HepG2 (cell line): ENCODE data around the gene MAML1. TPM values are rescaled to one million over a fixed set of nuclear protein-coding genes. Genes with fewer than 3 reads are reported as not detected.
A peak's percentile ranks its signal among the peaks of the same experiment; 100 is the strongest.

Experiments used
- ARNTL ChIP-seq: sonication (generic); formaldehyde crosslinking; IDR thresholded peaks from 2 replicates; pipeline ENCODE4 v1.4.0; 2020; ENCODE audit warnings: mild to moderate bottlenecking, missing genetic modification reagents
- DZIP1 ChIP-seq: sonication (generic); formaldehyde crosslinking; IDR thresholded peaks from 2 replicates; pipeline ENCODE4 v1.5.0; 2020; ENCODE audit warnings: mild to moderate bottlenecking, missing genetic modification reagents
- ELF1 ChIP-seq: sonication (generic); formaldehyde crosslinking; IDR thresholded peaks from 2 replicates; pipeline ENCODE4 v1.4.0; 2020; ENCODE audit warnings: missing genetic modification reagents
- FOXO1 ChIP-seq: sonication (generic); formaldehyde crosslinking; IDR thresholded peaks from 2 replicates; pipeline ENCODE4 v1.4.0; 2020; ENCODE audit warnings: missing genetic modification reagents
- GABPA ChIP-seq, 2 experiments: IDR thresholded peaks; 2 replicates each; pipeline ENCODE4 v1.6.1; 2011 to 2016; ENCODE audit warnings: low read depth in 2 of 2, low read length in 1 of 2, missing biosample characterization in 1 of 2, missing genetic modification characterization in 1 of 2
- HMGXB4 ChIP-seq, 2 experiments: sonication (generic) in 1 of 2; formaldehyde crosslinking in 1 of 2; IDR thresholded peaks; 2 replicates each; pipeline versions ENCODE4 v1.4.0 to v1.6.1; 2018 to 2020; ENCODE audit warnings: missing genetic modification reagents in 2 of 2, borderline replicate concordance in 1 of 2, low read depth in 1 of 2, mild to moderate bottlenecking in 1 of 2, missing biosample characterization in 1 of 2
- HOXD1 ChIP-seq: sonication (generic); formaldehyde crosslinking; IDR thresholded peaks from 2 replicates; pipeline ENCODE4 v1.5.0; 2020; ENCODE audit warnings: missing genetic modification reagents
- MIER2 ChIP-seq: IDR thresholded peaks from 2 replicates; pipeline ENCODE4 v1.6.1; 2016; ENCODE audit warnings: missing biosample characterization, missing genetic modification reagents
- MLLT10 ChIP-seq: sonication (generic); formaldehyde crosslinking; IDR thresholded peaks from 2 replicates; pipeline ENCODE4 v1.4.0; 2020; ENCODE audit warnings: missing genetic modification reagents
- NAIF1 ChIP-seq: sonication (generic); formaldehyde crosslinking; IDR thresholded peaks from 2 replicates; pipeline ENCODE4 v1.5.0; 2020; ENCODE audit warnings: mild to moderate bottlenecking, missing genetic modification reagents, borderline replicate concordance
- NFRKB ChIP-seq: fragments of 450-650 bp; IDR thresholded peaks from 2 replicates; pipeline ENCODE4 v1.6.1; 2017
- NFYC ChIP-seq: IDR thresholded peaks from 2 replicates; pipeline ENCODE4 v1.6.1; 2016; ENCODE audit warnings: missing genetic modification reagents, missing compliant biosample characterization
- PHF8 ChIP-seq: sonication (generic); formaldehyde crosslinking; IDR thresholded peaks from 2 replicates; pipeline ENCODE4 v1.5.0; 2020; ENCODE audit warnings: missing genetic modification reagents
- PRDM4 ChIP-seq: sonication (generic); formaldehyde crosslinking; IDR thresholded peaks from 2 replicates; pipeline ENCODE4 v1.9.0; 2021; ENCODE audit warnings: missing genetic modification reagents, borderline replicate concordance
- REXO4 ChIP-seq: sonication (generic); formaldehyde crosslinking; IDR thresholded peaks from 2 replicates; pipeline ENCODE4 v1.8.0; 2022; ENCODE audit warnings: missing genetic modification reagents, mild to moderate bottlenecking, borderline replicate concordance
- SKI ChIP-seq: fragments of 450-650 bp; IDR thresholded peaks from one replicate; pipeline ENCODE4 v1.6.1; 2018; ENCODE audit warnings: mild to moderate bottlenecking; ENCODE audit not compliant: partially characterized antibody
- SP1 ChIP-seq, 2 experiments: fragments of 450-650 bp in 1 of 2; sonication (generic) in 1 of 2; formaldehyde crosslinking in 1 of 2; IDR thresholded peaks; 2 replicates each; pipeline versions ENCODE4 v1.4.0 to v1.6.1; 2016 to 2020; ENCODE audit warnings: missing genetic modification reagents in 1 of 2
- ZBTB34 ChIP-seq: sonication (generic); formaldehyde crosslinking; IDR thresholded peaks from 2 replicates; pipeline ENCODE4 v1.8.0; 2022; ENCODE audit warnings: mild to moderate bottlenecking, missing genetic modification reagents
- ZNF496 ChIP-seq: sonication (generic); formaldehyde crosslinking; IDR thresholded peaks from 2 replicates; pipeline ENCODE4 v1.8.1; 2023; ENCODE audit warnings: mild to moderate bottlenecking, moderate library complexity, missing genetic modification reagents; ENCODE audit not compliant: insufficient replicate concordance
- ZNF607 ChIP-seq: sonication (generic); formaldehyde crosslinking; IDR thresholded peaks from 2 replicates; pipeline ENCODE4 v1.5.1; 2020; ENCODE audit warnings: missing genetic modification reagents, mild to moderate bottlenecking, borderline replicate concordance
- ZSCAN20 ChIP-seq: sonication (generic); formaldehyde crosslinking; IDR thresholded peaks from 2 replicates; pipeline ENCODE4 v1.4.0; 2020; ENCODE audit warnings: missing genetic modification reagents, mild to moderate bottlenecking, borderline replicate concordance
- polyA plus RNA-seq, 8 experiments: library from polyadenylated mRNA; depleted of rRNA in 3 of 8; stranded (reverse) in 7 of 8; unstranded in 1 of 8; fragments of >200 nt; fragmentation: Illumina TruSeq in 4 of 8; extraction: Trizol in 4 of 8; gene quantifications; 2 replicates each; pipeline versions ENCODE4 v1.2.1 to v1.2.3, GENCODE V29; 2011 to 2016; ENCODE audit warnings: low read depth in 4 of 8, missing spikeins in 1 of 8, mixed read lengths in 1 of 8; ENCODE audit not compliant: insufficient read depth in 1 of 8
- total RNA-seq, 5 experiments: library from RNA; depleted of rRNA; stranded (reverse); fragments of >200 nt; fragmentation: Illumina TruSeq; extraction: Trizol; gene quantifications; 2 replicates each; pipeline ENCODE4 v1.2.3, GENCODE V29; 2016; ENCODE audit warnings: low read depth in 1 of 5

Gene MAML1
- total and polyA plus RNA-seq, 2 of the 13 experiments (the other 11 are each of a cell fraction or from before 2014, with no cell fraction given): 10.0 to 10.8 TPM

- TF ChIP-seq MIER2 (CRISPR knock-in tag): no peak
- no peak for TF ChIP-seq PRDM4 (CRISPR knock-in tag)
- TF ChIP-seq PHF8 (CRISPR knock-in tag): peak; percentile 94
- peak; percentile 61 for TF ChIP-seq FOXO1 (CRISPR knock-in tag)
- TF ChIP-seq MLLT10 (CRISPR knock-in tag): no peak
- TF ChIP-seq REXO4 (CRISPR knock-in tag): no peak
- TF ChIP-seq NAIF1 (CRISPR knock-in tag): no peak
- no peak for TF ChIP-seq SP1 (IDR thresholded peaks at IDR 0.05)
- TF ChIP-seq SP1 (CRISPR knock-in tag; IDR thresholded peaks at IDR 0.05): peak; percentile 60
- TF ChIP-seq ZNF607: no peak; the same call in 1 of the 2 replicates
- TF ChIP-seq SKI: peak; percentile 22
- TF ChIP-seq HMGXB4 (CRISPR knock-in tag; IDR thresholded peaks at IDR 0.05; ENCODE audit: borderline replicate concordance in 1 of 2, low read depth in 1 of 2): peak; percentile 13 to 55; a peak in 3 of 4 replicates
- TF ChIP-seq DZIP1: no peak
- TF ChIP-seq ELF1 (CRISPR knock-in tag): no peak
- TF ChIP-seq NFRKB: no peak
- TF ChIP-seq NFYC: no peak
- TF ChIP-seq ARNTL (CRISPR knock-in tag): peak; percentile 45; the same call in 1 of the 2 replicates
- TF ChIP-seq ZSCAN20 (CRISPR knock-in tag): no peak; the same call in 1 of the 2 replicates
- TF ChIP-seq HOXD1 (CRISPR knock-in tag): 0 out of 2 replicates have a peak, but pooled peaks have one; percentile 25
- no peak; the same call in 1 of the 2 replicates for TF ChIP-seq ZBTB34
- no peak for TF ChIP-seq ZNF496
- TF ChIP-seq GABPA (IDR thresholded peaks at IDR 0.05; ENCODE audit: low read depth, low read length): no peak
- no peak for TF ChIP-seq GABPA (CRISPR knock-in tag; IDR thresholded peaks at IDR 0.05; ENCODE audit: low read depth)
These were observed 88.1 kb downstream of the MAML1 start, which contains the start of gene SQSTM1 (continued) for GRCh38 chr5:179820483-179821297.
